Ishikawa (cell line): Measurements from ENCODE around the gene NUP210.

ENCODE experiments used
- CEBPB ChIP-seq: IDR thresholded peaks from 2 replicates; pipeline ENCODE4 v1.6.1; 2012
- CREB1 ChIP-seq: IDR thresholded peaks from 2 replicates; pipeline ENCODE4 v1.6.1; 2012; ENCODE audit warnings: low read depth
- EGR1 ChIP-seq: IDR thresholded peaks from 2 replicates; pipeline ENCODE4 v1.6.1; 2012
- EP300 ChIP-seq: IDR thresholded peaks from 2 replicates; pipeline ENCODE4 v1.6.1; 2012; ENCODE audit warnings: borderline replicate concordance
- FOXM1 ChIP-seq: IDR thresholded peaks from 2 replicates; pipeline ENCODE4 v1.6.1; 2012; ENCODE audit warnings: low read depth, borderline replicate concordance
- NFIC ChIP-seq: IDR thresholded peaks from 2 replicates; pipeline ENCODE4 v1.6.1; 2012
- RAD21 ChIP-seq: IDR thresholded peaks from 2 replicates; pipeline ENCODE4 v1.6.1; 2012; ENCODE audit warnings: low read depth
- TAF1 ChIP-seq: IDR thresholded peaks from 2 replicates; pipeline ENCODE4 v1.6.1; 2012; ENCODE audit warnings: low read depth, mild to moderate bottlenecking
- TCF12 ChIP-seq: IDR thresholded peaks from 2 replicates; pipeline ENCODE4 v1.6.1; 2012; ENCODE audit warnings: low read depth
- TEAD4 ChIP-seq: IDR thresholded peaks from 2 replicates; pipeline ENCODE4 v1.6.1; 2012
- YY1 ChIP-seq: IDR thresholded peaks from 2 replicates; pipeline ENCODE4 v1.6.1; 2012; ENCODE audit warnings: low read depth
- ZBTB7A ChIP-seq: IDR thresholded peaks from 2 replicates; pipeline ENCODE4 v1.6.1; 2012; ENCODE audit warnings: low read depth
- TF ChIP-seq, protein P1 (sequence below): IDR thresholded peaks from 2 replicates; pipeline ENCODE4 v1.6.1; 2012
- TF ChIP-seq, protein P2 (sequence below): IDR thresholded peaks from 2 replicates; pipeline ENCODE4 v1.6.1; 2012; ENCODE audit warnings: low read depth, mild to moderate bottlenecking
- TF ChIP-seq, protein P3 (sequence below): IDR thresholded peaks from 2 replicates; pipeline ENCODE4 v1.6.1; 2012

NUP210 gene

GRCh38 chr3:13362551-13362950 is 57.6 kb downstream of the NUP210 start:
- TF ChIP-seq TEAD4 (no peak), TCF12 (no peak), EP300 (no peak), FOXM1 (no peak), RAD21 (no peak), CREB1 (no peak), CEBPB (no peak)

DNA sequence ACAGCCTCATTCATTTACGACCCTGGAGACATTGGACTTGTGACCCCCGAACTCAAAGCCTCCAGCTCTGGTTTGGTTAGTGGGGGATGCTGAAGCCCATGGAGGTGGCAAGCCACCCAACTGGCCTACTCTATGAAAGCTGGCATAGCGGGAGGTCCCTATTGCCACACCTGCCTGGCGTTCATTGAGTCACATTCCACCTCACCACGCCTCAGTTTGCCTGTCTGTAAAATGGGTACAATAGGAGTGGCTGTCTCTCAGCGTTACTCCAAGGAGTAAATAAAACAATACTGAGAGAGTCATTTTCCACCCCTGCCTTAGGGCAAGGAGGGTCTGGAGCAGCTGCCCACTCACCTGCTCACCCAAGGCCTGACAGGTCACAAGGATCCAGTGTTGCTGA is 60.2 kb downstream of the NUP210 start:
- TF ChIP-seq TCF12 (no peak), EP300 (no peak), CREB1 (no peak), CEBPB (no peak), NFIC (no peak), ZBTB7A (no peak), TAF1 (no peak), FOXM1 (no peak), TEAD4 (no peak), YY1 (no peak), EGR1 (no peak), RAD21 (no peak)
- TF ChIP-seq, protein P1, sequence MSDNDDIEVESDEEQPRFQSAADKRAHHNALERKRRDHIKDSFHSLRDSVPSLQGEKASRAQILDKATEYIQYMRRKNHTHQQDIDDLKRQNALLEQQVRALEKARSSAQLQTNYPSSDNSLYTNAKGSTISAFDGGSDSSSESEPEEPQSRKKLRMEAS = no peak
- TF ChIP-seq, protein P2, sequence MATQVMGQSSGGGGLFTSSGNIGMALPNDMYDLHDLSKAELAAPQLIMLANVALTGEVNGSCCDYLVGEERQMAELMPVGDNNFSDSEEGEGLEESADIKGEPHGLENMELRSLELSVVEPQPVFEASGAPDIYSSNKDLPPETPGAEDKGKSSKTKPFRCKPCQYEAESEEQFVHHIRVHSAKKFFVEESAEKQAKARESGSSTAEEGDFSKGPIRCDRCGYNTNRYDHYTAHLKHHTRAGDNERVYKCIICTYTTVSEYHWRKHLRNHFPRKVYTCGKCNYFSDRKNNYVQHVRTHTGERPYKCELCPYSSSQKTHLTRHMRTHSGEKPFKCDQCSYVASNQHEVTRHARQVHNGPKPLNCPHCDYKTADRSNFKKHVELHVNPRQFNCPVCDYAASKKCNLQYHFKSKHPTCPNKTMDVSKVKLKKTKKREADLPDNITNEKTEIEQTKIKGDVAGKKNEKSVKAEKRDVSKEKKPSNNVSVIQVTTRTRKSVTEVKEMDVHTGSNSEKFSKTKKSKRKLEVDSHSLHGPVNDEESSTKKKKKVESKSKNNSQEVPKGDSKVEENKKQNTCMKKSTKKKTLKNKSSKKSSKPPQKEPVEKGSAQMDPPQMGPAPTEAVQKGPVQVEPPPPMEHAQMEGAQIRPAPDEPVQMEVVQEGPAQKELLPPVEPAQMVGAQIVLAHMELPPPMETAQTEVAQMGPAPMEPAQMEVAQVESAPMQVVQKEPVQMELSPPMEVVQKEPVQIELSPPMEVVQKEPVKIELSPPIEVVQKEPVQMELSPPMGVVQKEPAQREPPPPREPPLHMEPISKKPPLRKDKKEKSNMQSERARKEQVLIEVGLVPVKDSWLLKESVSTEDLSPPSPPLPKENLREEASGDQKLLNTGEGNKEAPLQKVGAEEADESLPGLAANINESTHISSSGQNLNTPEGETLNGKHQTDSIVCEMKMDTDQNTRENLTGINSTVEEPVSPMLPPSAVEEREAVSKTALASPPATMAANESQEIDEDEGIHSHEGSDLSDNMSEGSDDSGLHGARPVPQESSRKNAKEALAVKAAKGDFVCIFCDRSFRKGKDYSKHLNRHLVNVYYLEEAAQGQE = no peak
- TF ChIP-seq, protein P3, sequence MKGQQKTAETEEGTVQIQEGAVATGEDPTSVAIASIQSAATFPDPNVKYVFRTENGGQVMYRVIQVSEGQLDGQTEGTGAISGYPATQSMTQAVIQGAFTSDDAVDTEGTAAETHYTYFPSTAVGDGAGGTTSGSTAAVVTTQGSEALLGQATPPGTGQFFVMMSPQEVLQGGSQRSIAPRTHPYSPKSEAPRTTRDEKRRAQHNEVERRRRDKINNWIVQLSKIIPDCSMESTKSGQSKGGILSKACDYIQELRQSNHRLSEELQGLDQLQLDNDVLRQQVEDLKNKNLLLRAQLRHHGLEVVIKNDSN = no peak

GRCh38 chr3:13358643-13359042 is 61.5 kb downstream of the NUP210 start:
- TF ChIP-seq TAF1 = no peak
- TF ChIP-seq YY1 = no peak
- TF ChIP-seq TEAD4 = no peak
- TF ChIP-seq, protein P1 = no peak
- TF ChIP-seq CEBPB = no peak
- no peak for TF ChIP-seq RAD21
- no peak for TF ChIP-seq TCF12
- no peak for TF ChIP-seq CREB1
- no peak for TF ChIP-seq FOXM1
- TF ChIP-seq, protein P3 = no peak
- TF ChIP-seq, protein P2 = no peak

- TF ChIP-seq, protein P1 = no peak
- no peak for TF ChIP-seq NFIC
- TF ChIP-seq CREB1 = no peak
- TF ChIP-seq, protein P2 = no peak
These were observed 62.1 kb downstream of the NUP210 start for GRCh38 chr3:13358051-13358450.

DNA sequence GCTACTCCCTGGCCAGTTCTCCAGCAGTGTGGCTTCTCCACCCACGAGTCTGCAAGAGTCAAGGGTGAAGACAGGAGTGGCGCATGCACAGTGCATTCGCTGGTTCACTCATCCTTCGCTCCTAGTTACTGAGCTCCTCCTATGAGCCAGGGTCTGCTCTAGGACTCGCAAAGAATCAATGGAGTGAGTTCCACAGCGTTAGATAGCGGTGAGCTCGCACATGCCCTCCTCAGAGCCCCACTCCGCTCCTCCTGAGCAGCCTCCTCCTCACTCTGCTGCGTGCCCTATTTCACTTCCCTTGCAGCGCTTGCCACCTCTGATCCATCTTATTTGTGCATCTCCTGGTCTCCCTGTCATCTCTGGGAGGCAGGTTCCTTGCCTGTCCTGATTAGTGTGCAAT is 63.0 kb downstream of the NUP210 start:
- TF ChIP-seq, protein P2 = no peak
- TF ChIP-seq YY1 = no peak
- no peak for TF ChIP-seq EGR1
- TF ChIP-seq TCF12 = no peak
- TF ChIP-seq CEBPB = no peak
- no peak for TF ChIP-seq FOXM1
- TF ChIP-seq, protein P1 = no peak
- TF ChIP-seq ZBTB7A = no peak
- TF ChIP-seq RAD21 = no peak
- TF ChIP-seq CREB1 = no peak
- no peak for TF ChIP-seq EP300
- TF ChIP-seq, protein P3 = no peak
- no peak for TF ChIP-seq NFIC
- no peak for TF ChIP-seq TEAD4
